Type B pancreatic cell (in vitro differentiated cells): ENCODE measurements around the gene KCNAB1. TPM values are rescaled to one million over a fixed set of nuclear protein-coding genes. Genes with fewer than 3 reads are reported as not detected.
A peak's percentile ranks its signal among the peaks of the same experiment; 100 is the strongest.
"Not testable (repeated sequence)": the region's sequence is repeated elsewhere in the genome, so short reads cannot be mapped to it uniquely, and the experiment has no call there.

Experiments used
- DNase-seq: peaks from one replicate; pipeline ENCODE4 v3.0.0; 2021; ENCODE audit warnings: mixed read lengths; ENCODE audit not compliant: unreplicated experiment; ENCODE audit errors: extremely low spot score
- H3K27ac Mint-ChIP-seq: 2 replicates; pipeline ENCODE4 v1.8.0; 2021; ENCODE audit warnings: mild to moderate bottlenecking, mixed read lengths
- H3K27me3 Mint-ChIP-seq: 2 replicates; pipeline ENCODE4 v1.8.0; 2021; ENCODE audit warnings: mixed read lengths
- H3K36me3 Mint-ChIP-seq: 2 replicates; pipeline ENCODE4 v1.8.0; 2021; ENCODE audit warnings: mixed read lengths
- H3K4me1 Mint-ChIP-seq: one replicate; pipeline ENCODE4 v1.8.0; 2021; ENCODE audit warnings: mixed read lengths; ENCODE audit not compliant: unreplicated experiment
- H3K4me3 Mint-ChIP-seq: 2 replicates; pipeline ENCODE4 v1.8.0; 2021; ENCODE audit warnings: mild to moderate bottlenecking, mixed read lengths
- H3K9me3 Mint-ChIP-seq: 2 replicates; pipeline ENCODE4 v1.8.0; 2021; ENCODE audit warnings: mixed read lengths
- CTCF ChIP-seq: fragments of 200-600 bp; sonication (generic); conservative IDR thresholded peaks from 2 replicates; pipeline ENCODE4 v1.5.0; 2021; ENCODE audit warnings: antibody characterized with exemption, mild to moderate bottlenecking
- total RNA-seq: library from RNA; stranded (reverse); gene quantifications from 2 replicates; pipeline ENCODE4 v1.2.1, GENCODE V29; 2021; ENCODE audit warnings: low replicate concordance

KCNAB1 gene
- total RNA-seq, 1 donor from 2014 or later = 6.1 TPM

- Mint-ChIP-seq H3K27me3 (peaks cover 3% of the 10 kb centered on the region), H3K9me3 (no peaks in the 10 kb centered on the region), H3K4me3 (no peak overlapping the region), H3K36me3 (no peaks in the 10 kb centered on the region), H3K27ac (no peak overlapping the region), H3K4me1 (no peaks in the 10 kb centered on the region)
- no peak for TF ChIP-seq CTCF
- no peak for DNase-seq
Measured at GRCh38 chr3:156133076-156133475, 12.7 kb downstream of the KCNAB1 start.

- Mint-ChIP-seq H3K27ac (no peak overlapping the region), H3K4me1 (no peaks in the 10 kb centered on the region), H3K27me3 (peaks cover 3% of the 10 kb centered on the region), H3K36me3 (no peaks in the 10 kb centered on the region), H3K4me3 (no peak overlapping the region), H3K9me3 (no peaks in the 10 kb centered on the region)
- no peak for DNase-seq
- peak; percentile 61 for TF ChIP-seq CTCF
Measured at GRCh38 chr3:156135921-156136638, 15.7 kb downstream of the KCNAB1 start.

GRCh38 chr3:156137397-156137796, 17.0 kb downstream of the KCNAB1 start:
- not testable (repeated sequence) for H3K4me3 Mint-ChIP-seq, H3K4me1 Mint-ChIP-seq, H3K27me3 Mint-ChIP-seq, H3K36me3 Mint-ChIP-seq, DNase-seq, H3K27ac Mint-ChIP-seq, H3K9me3 Mint-ChIP-seq

- Mint-ChIP-seq H3K4me3 (no peak overlapping the region), H3K9me3 (no peaks in the 10 kb centered on the region), H3K27ac (no peak overlapping the region), H3K27me3 (peaks cover 3% of the 10 kb centered on the region), H3K4me1 (no peaks in the 10 kb centered on the region), H3K36me3 (no peaks in the 10 kb centered on the region)
- no peak for TF ChIP-seq CTCF
- no peak for DNase-seq
Measured at GRCh38 chr3:156140001-156140595, 19.7 kb downstream of the KCNAB1 start.

GRCh38 chr3:156142702-156143101, 22.3 kb downstream of the KCNAB1 start:
- no peak overlapping the region for H3K27ac Mint-ChIP-seq
- H3K9me3 Mint-ChIP-seq = no peaks in the 10 kb centered on the region
- peaks cover 3% of the 10 kb centered on the region for H3K27me3 Mint-ChIP-seq
- H3K4me3 Mint-ChIP-seq = no peak overlapping the region
- DNase-seq = no peak
- no peaks in the 10 kb centered on the region for H3K36me3 Mint-ChIP-seq
- TF ChIP-seq CTCF = no peak
- H3K4me1 Mint-ChIP-seq = no peaks in the 10 kb centered on the region

GRCh38 chr3:156143136-156143535, 22.8 kb downstream of the KCNAB1 start:
- Mint-ChIP-seq H3K4me3 (no peak overlapping the region), H3K27ac (no peak overlapping the region), H3K4me1 (no peaks in the 10 kb centered on the region), H3K9me3 (no peaks in the 10 kb centered on the region), H3K36me3 (no peaks in the 10 kb centered on the region), H3K27me3 (peaks cover 6% of the 10 kb centered on the region)
- TF ChIP-seq CTCF = no peak
- DNase-seq = no peak
